HG03575 (cell line): ENCODE measurements around the gene RECQL.

ENCODE experiments used
- ATAC-seq: cut with Tn5 transposase; IDR thresholded peaks from one replicate; pipeline ENCODE4 v1.9.1; 2021; ENCODE audit not compliant: unreplicated experiment, insufficient number of reproducible peaks, low FRiP score; ENCODE audit errors: extremely low read depth

The RECQL gene

GRCh38 chr12:21501258-21502163 is at the start of gene RECQL, which contains the start of gene GOLT1B:
Gene RECQL, minus strand, starts transcription at chr12:21501635. Its CDS starts 2,065 bp downstream, at chr12:21499570.
Gene GOLT1B, plus strand, starts transcription at chr12:21501789. Its CDS starts 135 bp downstream, at chr12:21501924.
- peak; percentile 99 for ATAC-seq

DNA sequence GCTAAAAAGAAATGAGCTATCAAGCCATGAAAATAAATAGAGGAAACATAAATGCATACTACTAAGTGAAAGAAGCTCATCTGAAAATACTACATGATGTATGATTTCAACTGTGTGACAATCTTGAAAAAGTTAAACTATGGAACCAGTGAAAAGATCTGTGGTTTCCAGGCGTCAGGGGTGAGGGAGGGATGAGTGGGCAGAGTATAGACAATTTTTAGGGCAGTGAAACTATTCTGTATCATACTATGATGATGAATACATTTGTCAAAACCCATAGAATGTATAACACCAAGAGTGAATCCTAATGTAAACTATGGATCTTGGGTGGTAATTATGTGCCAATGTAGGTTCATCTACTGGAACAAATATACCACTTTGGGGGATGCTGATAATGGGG is 46.0 kb upstream of the RECQL start:
- no peak for ATAC-seq

- no peak for ATAC-seq
These were observed 45.3 kb upstream of the RECQL start for GRCh38 chr12:21546716-21547115.

- ATAC-seq: no peak
These were observed 44.1 kb upstream of the RECQL start for GRCh38 chr12:21545557-21545956.

GRCh38 chr12:21543151-21543550 is 41.7 kb upstream of the RECQL start:
- no peak for ATAC-seq

DNA sequence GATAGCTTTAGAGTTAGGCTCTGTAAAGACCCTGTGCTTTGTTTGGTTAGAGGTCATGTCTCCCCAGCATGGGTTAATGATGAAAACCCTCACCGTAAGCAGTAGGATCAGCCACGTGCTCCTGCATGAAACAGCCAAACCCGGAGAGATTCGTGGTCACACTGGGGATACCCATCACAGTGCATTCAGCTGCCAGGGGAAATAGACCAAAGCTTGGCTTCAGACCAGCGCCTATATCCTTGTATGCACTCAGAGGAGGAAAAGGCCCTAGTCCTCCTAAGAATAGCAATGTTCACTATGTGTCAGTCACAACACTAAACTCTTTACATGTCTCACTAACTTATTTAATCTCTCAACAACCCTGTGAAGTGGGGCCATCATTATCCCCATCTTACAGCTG is 41.0 kb upstream of the RECQL start:
- ATAC-seq: no peak

- ATAC-seq: no peak
These were observed 40.3 kb upstream of the RECQL start for GRCh38 chr12:21541773-21542172.

- no peak for ATAC-seq
These were observed 38.4 kb upstream of the RECQL start for GRCh38 chr12:21539797-21540196.

DNA sequence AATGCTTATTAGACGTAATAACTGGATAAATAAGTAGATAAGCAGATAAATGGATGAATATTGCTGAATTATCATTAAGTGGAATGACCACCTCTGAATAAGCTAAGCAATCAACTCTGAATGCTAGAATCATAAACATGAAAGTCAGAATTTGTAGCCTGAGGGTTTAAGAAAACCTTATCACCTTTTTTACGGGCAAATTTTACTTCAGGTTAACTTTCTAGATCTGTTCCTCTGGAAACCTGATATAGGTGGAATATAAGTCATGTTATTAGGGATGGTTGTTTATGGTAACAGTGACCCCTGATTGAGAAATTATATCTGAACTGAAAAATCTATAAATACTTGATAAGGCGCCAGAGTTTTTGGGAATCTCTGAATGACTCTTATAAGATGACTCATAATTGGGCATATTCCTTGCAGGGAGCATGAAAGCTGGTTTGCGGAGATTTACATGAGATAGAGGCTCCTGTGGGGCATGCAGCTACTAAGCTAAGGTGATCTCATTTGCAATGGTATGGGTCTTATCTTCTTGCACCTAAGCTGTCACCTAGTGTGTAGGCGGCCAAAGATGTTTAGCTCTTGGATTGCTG is 36.7 kb upstream of the RECQL start:
- ATAC-seq: no peak

GRCh38 chr12:21529456-21529855 is 28.0 kb upstream of the RECQL start:
- ATAC-seq: no peak

- ATAC-seq: no peak
These were observed 27.5 kb upstream of the RECQL start for GRCh38 chr12:21528953-21529352.

DNA sequence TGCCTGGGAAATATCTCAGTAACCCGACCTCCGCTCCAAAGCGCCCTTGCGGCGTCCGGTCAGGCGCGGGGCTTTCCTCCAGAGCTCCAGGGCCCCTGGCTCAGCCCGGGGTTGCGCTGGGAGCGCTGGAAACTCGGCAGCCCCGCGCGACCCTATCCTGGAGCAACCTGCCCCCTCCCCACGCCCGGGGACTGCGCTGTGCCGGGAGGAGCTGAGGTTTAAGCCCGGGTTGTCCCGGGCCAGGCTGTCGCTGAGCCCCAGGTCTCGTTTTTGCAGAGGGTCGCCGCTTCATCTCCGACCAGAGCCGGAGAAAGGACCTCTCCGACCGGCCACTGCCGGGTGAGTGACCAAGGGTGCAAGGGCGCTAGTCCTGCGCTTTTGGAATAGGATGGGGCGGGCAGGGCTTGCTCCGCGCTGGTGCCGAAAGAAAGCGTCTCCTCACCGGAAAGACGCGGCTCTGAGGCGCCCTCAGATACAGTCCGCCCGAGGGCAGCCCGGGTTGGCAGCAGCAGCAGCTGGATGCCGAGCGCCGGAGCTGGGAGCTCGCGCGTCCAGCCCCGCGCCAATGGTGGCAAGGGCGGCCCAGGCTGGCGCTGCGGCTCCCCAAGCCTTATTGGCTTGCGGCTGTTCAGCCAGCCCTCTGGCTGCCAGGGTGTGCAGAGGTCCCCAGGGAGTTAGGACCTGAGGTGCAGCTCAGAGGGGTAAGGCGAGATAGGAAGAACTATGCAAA is 26.2 kb upstream of the RECQL start:
- ATAC-seq: peak; percentile 64

DNA sequence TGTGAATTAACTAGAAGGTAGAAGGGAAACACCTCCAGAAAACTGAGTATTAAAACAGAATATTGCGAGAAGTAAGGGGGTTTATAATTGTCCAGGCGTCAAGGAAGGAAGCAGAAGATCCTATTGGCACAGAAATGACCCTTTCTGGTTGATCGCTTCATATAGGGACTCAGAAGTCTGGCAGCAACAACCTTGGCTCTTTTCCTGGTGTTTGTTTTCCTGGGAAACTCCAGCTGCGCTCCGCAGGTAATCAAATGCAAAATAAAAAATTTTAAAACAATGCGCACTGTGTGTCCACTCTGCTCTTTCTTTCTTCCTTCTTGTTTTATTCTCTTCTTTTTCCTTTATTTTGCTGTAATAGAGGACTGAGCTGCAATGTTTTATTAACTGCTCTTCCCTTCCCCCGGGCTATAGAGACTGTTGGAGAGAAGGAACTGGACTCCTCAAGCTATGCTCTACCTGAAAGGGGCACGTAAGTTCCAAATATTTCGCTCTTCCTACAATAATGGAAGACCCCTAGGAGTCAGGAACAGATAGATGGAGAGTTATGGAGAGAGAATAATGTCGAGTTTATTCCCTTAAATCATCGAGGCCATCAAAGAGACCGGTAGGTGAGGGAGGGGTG is 25.4 kb upstream of the RECQL start:
- ATAC-seq: no peak

DNA sequence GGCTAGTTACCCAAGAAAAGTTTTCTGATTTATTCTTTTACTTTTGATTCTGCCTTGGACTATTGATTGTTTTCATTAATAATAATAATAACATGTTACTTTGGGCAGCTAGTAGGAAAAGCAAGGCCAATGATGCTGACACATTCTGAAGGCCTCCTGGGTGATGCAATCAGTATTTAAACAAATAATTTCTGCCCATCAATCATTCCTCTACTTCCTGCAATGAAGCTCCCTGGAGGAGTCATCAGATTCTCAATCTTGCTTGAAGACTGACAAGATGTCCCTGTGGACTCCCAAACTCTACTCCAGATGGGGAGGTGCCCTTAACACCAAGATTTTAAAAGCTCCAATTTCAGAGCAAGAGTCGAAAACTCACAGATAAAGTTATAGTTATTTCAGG is 24.6 kb upstream of the RECQL start, which contains the start of gene SPX:
TSS of gene SPX (plus strand) at position 244 of the 400 bp plus-strand sequence. CDS start 177 bp downstream, outside the sequence.
- no peak for ATAC-seq

GRCh38 chr12:21523148-21523547 is 21.7 kb upstream of the RECQL start:
- no peak for ATAC-seq

- ATAC-seq: no peak
These were observed 20.1 kb upstream of the RECQL start for GRCh38 chr12:21521541-21521940.

DNA sequence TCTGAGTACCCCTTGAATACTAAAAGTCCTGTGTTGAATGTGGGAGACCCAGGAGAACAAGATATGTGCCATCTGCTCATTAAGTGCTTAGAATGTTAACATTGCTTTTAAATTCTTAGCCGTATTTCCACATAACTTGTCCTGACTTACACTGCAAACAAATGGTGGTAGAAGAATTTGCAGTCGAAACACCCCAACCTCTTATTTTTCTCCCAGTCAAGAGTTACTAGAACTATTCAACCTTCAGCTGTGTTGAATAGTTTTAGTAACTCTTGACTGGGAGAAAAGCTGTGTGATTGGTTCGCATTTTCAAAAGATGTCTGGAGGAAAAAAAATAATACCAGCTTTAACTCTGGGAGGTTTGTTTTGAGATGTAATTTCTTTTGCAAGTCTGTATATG is 17.0 kb upstream of the RECQL start:
- ATAC-seq: no peak

DNA sequence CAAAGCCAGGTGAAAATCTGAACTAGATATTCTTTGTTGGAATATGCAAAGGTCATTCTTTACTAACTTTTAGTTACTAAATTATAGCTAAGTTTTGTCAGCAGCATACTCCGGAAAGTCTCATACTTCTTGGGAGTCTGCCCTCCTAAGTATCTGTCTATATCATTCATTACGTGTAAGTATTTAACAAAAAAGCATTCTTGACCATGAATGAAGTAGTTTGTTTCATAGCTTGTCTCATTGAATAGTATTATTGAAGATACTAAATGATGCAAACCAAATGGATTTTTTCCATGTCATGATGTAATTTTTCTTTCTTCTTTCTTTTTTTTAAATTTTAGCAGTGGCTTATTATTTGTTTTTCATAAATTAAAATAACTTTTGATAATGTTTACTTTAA is 14.8 kb upstream of the RECQL start:
- no peak for ATAC-seq

GRCh38 chr12:21509768-21510167 is 8.3 kb upstream of the RECQL start:
- ATAC-seq: peak; percentile 85
